Stimulated activated CD8-positive, alpha-beta memory T cell treated with anti-CD3 and anti-CD28 coated beads, Interleukin-2, amount 100 ng/mL, for 48 hours (primary cell): ENCODE results near the gene OR1F1.

Experiments used
- DNase-seq, 2 donors: peaks; one replicate each; pipeline ENCODE4 v3.0.0-alpha.2; 2020; ENCODE audit warnings: low read depth in 2 of 2

The OR1F1 gene

GRCh38 chr16:3249020-3249419 lies 61.0 kb downstream of the OR1F1 start:
- no peak for DNase-seq

- DNase-seq: no peak
These were observed 61.4 kb downstream of the OR1F1 start for GRCh38 chr16:3249451-3249850.

GRCh38 chr16:3252967-3253366 lies 65.0 kb downstream of the OR1F1 start:
- no peak for DNase-seq

- no peak for DNase-seq
These were observed 66.3 kb downstream of the OR1F1 start for GRCh38 chr16:3254309-3254708.
